Activated CD4-positive, CD25-positive, alpha-beta regulatory T cell (primary cell): ENCODE data around the gene USP6NL.

Source experiments
- DNase-seq, 4 experiments: peaks; one replicate each; lab custom pipeline; 2025; lab: John Stamatoyannopoulos, UW

The USP6NL gene

DNA sequence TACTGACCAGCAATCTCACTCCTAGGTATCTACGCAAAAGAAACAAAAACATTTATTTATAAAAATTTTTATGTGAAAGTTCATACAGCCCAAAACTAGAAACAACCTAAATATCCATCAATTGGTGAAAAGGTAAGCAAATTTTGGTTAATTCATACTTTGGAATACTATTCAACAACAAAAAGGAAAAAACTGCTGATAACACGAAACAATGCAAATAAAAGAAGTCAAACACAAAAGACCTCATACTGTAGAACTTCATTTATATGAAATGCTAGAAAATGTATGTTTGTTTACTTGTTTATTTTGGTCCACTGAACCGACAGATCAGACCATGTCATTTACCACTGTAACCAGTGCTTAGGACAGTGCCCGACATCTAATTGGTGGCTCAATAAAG, 60.3 kb downstream of the USP6NL start:
- no peak for DNase-seq

DNA sequence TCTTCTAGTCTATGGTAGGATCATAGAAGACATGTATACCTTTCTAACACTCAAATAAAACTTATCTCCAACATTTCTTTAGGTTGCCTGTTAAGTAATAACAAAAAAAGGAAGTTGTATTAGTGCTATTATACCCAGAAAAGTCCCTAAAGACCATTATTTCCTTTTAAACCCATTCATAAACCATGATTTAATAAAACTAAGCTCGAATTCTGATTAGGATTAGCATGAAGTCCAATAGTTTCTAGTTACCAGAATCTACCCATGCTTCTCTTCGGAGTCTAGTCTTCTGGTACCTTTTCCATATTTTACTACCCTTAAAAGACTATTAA, 62.7 kb downstream of the USP6NL start:
- DNase-seq, result no peak

DNA sequence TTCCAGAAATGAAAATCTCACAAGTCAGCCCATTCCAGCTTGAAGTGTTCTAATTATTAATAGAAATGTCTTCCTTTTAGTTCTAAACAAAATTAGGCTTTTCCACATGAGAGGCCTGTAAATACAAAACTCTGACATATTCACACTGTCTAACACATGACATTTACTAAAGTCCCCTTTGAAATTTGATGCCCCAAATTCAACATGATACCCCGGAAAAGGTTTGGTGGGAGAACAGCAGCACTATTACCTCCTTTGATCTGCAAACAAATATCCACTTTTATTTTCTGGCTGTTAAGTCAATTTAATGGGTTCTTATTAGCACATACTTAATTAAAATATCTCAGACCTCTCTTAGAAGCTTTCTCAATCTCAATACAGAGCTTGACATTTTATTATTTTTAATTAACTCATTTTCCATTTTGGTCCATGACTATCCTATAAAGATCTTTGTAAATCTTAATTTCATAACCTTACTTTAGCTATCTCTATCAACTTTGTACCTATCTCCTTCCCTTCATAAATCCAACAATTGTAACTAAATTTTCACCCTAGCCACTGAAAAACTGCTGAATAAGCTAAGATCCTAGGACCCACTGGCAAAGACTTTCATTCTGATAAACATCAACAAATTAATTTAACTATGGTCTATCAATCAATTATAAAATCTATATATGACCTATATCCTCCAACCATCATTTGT, 63.2 kb downstream of the USP6NL start:
- DNase-seq, result no peak

DNA sequence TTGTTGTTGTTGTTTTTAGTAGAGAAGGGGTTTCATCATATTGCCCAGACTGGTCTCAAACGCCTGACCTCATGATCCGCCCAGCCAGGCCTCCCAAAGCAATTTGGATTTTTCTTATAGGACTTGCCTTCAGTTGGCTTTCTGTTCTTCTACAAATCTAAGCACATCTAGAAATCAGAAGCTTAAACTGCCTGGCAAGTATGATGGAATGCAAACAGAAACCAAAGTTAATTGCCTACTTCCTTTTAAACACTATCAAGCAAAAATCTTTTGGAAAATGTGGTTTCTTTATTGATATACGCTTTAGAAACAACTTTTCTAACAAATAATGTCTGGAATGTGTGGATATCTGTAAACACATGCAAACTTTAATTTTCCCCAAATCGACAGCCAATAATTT, 64.9 kb downstream of the USP6NL start:
- DNase-seq, result no peak

DNA sequence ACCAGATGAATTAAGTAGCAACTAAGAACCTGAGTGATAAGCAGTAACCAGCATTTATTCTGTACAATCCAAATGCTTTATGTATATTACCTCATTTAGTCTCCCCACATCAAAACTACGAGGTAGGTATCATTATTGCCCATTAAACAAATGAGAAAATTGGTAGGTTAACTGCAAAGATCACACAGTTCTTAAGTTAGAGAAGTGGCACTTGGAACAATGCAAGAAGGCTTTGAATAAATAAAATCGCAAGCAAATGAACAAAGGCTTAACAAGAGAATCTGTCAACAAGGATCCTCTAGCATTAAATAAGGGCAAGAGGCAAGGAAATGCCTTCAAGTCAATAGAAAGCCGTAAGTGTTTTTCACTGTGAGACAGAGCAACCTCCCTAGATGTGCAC, 70.2 kb downstream of the USP6NL start:
- DNase-seq, result no peak

DNA sequence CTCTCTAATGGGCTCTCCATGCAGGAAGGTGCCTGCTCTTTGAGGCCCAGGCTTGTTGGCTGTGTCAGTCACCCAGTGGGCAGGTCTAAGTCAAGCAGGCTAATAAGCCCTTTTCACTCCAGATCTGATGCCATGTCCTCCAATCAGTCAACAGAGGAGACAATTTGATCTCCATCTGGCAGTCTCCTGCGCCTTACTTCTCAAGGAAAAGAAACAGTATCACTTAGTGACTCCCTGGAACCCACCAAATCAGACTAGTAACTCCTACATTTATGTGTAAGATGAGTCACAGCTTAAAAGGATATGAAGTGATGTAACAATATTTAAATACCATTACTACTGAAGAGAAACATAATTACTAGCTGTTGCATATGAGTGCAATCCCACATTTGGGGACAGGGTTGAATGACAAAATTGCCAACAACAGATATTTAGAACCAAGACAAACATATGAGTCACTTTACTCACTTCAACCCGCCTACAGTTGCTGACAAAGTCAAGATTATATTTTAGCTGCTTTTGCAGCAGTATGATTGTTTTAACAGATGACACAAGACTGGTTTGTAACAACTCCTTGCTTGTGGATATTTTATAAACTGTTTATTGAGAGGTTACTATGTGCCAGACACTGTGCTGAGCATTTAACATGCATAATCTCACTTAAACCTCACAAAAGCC, 72.1 kb downstream of the USP6NL start:
- no peak for DNase-seq

DNA sequence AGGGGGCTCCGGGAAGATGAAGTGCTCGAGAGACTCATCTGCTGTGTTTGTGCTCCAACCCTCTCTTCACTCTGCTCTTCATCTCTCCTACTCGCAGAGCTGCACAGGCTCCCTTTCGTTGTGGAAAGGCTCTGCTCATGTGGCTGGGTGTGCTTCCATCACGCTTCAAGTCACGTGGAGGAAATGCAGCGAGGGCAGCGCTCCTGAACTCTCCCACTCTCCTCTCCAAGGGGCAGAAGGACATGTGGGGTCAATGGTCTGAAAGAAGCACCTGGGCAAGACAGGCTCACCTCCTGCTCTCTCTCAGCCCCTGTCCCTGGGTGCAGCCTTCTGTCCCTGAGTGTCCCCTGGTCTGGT, 72.6 kb downstream of the USP6NL start:
- DNase-seq, result no peak

DNA sequence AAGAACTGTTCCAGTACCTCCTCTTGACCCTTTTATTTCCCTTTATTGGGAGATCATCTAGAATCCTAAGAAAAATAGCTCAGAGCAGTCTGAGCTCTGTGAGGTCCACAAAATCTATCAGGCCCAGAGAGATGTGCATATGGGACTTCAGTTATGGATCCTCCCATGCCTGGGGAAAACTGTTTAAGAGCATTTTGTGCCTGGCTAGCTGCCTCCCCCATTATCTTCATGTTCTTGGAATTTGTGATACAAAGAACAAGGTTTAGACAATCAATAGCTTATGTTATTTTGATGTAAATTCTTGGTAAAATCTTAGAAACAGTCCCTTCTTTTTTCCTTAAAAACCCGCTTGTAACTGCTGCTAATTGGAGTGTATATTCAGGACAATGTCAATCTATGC, 75.2 kb downstream of the USP6NL start:
- no peak for DNase-seq

DNA sequence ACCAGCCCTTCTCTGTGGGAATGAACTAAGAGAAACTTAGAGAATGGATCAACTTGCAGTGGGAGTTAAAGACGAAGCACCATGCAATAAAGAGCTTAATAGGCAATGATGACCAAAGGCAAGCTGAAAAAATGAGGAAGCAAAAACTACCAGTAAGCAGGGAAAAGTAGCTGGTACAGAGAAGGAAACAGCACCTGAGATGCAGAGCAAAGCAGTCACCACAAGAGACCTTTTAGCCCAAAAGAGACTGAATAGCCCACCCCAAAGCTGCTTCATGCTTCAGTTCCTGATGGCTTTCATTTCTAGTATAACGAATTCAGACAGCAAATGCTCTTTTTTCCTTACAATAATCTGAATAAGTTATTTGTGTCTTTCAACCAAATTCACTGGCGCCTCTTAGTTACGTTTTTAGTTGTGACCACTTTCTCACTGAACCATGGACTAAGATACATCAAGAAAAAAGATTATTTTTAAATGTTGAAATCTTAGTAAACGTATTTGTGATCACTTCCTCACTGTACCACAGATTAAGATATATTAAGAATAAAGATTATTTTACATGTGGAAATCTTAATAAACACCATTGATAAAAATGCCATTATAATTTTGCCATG, 76.0 kb downstream of the USP6NL start:
- DNase-seq, result no peak

DNA sequence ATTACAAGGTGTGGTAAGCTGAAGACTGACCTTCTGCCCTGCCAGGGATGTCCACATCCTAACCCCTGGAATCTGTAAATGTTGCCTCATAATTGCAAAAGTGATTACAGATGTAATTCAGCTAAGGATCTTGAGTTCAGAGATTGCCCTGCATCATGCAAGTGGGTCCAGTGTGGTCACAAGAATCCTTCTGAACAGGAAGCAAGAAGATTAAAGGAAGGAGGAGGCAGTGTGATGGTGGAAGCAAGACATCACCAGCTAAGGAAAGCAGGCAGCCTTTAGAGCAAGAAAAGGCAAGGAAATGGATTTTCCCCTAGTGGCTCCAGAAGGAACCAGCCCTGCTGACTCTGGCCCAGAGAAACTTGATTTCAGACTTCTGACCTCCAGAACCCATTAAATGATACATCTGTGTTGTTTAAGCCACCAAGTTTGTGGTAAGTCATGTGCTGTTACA, 78.1 kb downstream of the USP6NL start:
- DNase-seq, result no peak

DNA sequence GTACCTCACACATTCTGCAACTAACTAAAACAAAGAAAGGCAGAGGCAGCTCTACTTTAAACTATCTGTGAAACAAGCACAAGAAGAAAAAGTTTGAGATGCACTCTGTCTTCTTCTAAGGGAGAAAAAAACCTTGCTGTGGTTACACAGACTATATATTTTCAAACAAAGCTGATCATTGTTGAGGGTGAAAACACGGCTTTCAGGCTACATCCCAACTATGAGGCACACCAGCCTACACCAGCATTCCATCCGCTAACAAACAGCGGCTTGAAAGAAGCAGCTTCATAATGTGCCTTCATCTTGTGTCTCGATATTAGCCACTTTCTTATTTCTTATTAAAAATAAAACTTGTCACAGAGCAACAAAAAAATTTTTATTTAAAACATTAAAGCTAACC, 79.1 kb downstream of the USP6NL start:
- no peak for DNase-seq

DNA sequence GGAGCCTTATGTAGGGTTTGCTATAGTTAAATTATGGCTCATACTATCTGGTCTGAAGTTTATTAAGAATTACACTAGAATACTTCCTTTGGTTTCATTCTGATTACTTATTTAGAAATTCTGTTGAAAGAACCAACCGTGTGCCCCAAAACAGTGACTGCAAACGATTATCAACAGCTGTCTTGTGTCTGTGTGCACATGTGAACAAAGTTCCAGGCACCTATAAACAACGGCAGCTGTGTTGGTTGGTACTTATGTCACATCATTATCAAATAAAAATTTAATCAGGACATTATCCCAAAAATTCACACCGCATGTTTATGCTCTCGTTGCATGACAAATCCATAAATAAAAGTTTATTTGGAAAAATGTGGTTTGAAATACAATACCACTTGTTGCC, 80.6 kb downstream of the USP6NL start:
- no peak for DNase-seq

DNA sequence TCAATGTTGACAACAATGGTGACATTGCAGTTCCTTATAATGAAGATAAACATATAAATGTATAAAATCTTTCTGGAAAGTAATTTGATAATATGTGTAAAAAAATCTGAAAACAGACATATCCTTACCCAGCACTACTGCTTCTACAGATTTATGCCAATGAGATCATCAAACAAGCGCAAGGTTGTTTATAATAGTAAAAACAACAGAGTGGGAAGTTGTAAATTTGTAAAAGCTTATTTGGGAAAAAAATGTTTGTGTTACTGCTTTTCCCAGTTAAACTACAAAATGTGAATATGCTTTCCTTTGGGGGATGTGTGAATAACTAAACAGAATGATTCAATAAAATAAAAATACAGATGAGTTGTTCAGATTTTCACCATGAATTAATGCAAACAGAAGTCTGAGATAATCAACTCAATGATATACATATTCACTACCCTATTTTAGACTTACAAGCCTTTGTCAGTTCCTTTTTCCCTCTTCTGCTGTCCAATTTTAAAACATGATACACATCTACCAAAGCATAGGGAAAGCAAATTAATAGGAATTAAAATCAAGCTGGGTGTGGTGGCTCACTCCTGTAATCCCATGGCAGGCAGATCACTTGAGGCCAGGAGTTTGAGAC, 82.1 kb downstream of the USP6NL start:
- no peak for DNase-seq

DNA sequence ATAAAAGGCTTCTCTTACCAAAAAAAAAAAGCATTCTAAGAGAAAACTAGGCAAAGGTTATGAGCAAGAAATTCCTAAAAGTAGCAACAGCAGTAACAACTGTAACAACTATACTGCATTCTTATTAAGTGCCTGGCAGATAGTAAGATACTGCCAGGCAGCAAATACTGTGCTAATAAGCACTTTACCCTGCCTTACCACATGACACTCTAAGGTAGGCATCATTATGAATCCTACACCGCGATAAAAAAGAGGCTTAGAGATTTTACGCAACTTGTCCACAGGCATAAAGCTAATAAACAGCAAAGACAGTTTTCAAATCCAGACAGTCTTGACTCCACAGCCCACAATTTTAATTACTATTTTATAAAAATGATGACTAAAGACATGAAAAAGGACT, 83.2 kb downstream of the USP6NL start:
- DNase-seq, result no peak

DNA sequence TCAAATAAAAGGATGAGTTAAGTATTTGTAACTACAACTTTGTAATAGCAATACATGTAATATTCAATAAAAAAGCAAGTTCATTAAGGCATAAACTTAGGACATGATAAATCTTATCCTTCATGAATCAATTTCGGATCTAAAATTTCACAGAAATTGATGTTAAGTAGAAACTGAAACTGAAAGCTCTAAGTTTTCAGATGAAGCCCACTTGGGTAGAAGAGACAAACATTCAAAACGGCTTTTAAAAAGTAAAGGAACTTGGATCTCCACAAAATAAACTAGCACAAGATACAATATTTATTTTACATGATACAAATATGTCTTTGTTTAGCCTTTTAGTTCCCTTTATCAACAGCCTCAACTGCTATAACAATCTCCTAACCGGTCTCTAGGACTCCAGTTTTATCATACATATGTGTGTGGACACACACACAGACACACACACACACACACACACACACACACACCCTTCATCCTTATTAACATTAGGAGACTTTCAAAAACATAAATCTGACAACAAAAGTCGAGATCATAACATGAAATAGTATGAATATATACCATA, 83.7 kb downstream of the USP6NL start:
- DNase-seq, result no peak

DNA sequence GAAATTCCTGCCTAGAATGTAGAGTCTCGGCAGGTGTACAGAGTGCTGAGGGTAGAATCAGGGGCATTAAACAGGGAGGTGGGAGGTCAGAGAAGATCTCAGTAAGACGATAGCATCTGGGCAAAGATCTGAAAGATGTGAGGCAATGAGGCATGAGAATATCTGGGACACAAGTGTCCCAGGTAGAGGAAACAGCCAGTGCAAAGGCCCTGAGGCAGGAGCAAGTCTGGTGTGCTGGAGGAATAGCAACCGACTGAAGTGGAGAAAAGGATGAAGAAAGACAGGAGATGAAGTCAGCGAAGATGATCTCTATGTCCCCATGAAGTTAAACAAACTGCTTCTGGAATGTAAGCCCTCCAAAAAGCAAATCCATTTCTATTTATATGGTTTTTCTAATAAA, 84.4 kb downstream of the USP6NL start:
- DNase-seq, result no peak

DNA sequence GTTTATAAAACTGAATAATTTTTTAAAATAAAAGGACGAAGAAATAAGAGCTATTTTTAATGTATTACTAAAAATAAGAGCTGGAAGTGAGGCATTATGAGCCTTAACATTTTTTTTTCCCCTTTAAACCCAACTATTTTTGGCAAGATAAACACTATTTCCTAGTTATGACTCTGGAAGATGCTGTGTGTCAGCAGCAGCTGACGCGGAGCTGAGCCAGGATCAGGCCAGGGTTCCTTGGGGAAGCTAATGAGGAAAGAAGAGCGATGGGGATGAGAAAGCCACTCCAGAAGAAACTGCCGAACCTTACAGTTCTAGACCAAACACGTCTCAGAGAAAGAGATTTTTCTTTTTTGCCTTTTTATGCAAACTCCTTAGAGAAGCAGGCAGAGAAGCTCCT, 85.9 kb downstream of the USP6NL start:
- DNase-seq, result no peak

DNA sequence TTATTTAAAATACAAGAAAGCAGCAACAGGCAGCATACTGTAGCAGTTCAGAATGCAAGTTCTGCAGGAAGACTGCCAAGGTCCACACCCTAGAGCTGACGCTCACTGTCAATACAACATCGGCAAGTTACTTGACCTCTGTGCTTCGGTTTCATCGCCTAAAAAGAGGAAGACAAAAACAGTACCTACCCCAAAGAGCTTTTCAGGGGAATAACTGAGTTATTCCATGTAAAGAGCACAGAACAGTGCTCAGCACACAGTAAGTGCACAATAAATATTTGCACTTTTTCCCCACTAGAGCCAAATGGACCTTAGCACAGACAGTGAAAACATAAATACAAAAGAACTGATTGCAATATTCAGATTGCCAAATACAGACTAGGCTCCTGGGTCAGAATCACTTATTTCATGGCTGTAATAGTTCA, 88.6 kb downstream of the USP6NL start:
- no peak for DNase-seq

DNA sequence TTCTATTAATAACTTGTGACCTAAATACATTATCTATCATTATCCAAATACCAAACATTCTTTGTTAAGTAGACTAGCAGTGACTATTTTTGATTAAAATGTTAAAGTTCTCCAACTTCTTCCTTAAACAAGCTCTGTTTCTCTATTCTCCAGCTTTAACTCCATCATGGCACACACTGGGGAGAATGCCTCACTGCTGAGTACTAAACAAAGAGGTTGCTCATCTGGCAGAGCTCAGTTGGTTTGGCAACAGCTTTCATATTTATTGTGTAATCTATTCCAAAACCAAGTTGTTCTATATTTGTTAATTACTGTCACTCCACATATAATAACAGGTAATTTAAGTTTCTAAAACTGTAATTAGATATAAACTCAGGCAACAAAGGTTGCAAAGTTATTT, 89.6 kb downstream of the USP6NL start:
- DNase-seq, result no peak

DNA sequence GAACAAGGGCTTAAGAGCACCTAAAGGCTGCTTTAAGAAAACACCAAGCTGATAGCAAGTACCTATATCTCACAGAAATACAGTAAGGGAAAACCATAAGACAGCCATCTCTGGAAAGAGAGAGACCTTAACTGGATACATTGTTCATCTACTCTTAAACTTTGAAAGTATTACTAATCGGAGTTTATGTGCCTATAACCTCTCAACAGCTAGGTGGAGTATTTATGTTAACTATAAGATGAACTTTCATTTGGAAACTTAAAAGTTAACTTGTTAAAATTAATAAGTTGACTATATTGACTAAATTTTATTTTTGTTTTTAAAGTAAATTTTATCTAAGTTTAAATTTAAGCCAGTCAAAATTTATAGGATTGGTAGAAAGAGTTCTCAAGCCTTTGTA, 90.6 kb downstream of the USP6NL start:
- DNase-seq, result no peak

DNA sequence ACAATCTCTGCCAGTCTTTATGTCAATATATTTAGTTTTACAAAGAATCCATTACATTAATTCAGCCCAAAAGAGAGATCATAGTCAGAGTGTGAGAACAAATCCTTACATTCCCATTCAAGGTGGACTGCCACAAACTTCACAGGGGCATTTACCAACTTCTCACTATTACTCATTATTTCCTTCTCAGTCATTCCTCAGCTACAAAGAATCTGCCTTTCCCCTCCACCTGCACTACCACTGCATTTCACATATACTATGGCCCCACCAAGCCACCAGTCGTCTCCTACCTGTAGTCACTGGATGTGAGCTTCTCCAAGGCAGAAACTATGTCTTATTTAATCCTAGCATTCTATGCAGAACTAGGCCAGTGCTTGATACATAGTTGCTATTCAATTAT, 94.3 kb downstream of the USP6NL start:
- DNase-seq, result no peak

DNA sequence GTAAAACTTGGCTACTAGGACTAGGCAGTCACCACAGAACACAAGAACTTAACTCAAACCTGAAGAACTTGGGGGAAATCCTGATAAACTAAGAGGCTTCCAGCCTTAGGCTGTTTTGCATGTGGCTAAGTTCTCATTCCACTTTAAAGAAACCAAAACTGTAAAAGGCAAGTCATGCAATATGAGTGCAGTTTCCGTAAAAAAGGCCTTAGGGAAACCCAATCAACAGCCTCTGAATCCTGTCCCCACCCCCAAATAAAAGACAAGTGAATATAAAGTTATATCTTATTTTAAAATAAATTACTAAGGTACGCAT, 95.1 kb downstream of the USP6NL start:
- no peak for DNase-seq
